Uterus (tissue), 4 donors: Measurements from ENCODE around the gene COPE. TPM values are rescaled to one million over a fixed set of nuclear protein-coding genes. Genes with fewer than 3 reads are reported as not detected.
A peak's percentile ranks its signal among the peaks of the same experiment; 100 is the strongest.

Experiments
- DNase-seq, 2 donors: peaks; one replicate each; pipeline ENCODE4 v3.0.0-alpha.2; 2019 to 2020
- H3K27ac ChIP-seq, 2 donors: fragments of 200-600 bp; sonication (generic); 1 replicate in 1 of 2; 2 replicates in 1 of 2; pipeline ENCODE4 v1.5.1; 2016 to 2018
- H3K27me3 ChIP-seq, 2 donors: fragments of 200-600 bp; sonication (generic); one replicate each; pipeline ENCODE4 v1.5.1; 2018 to 2019; ENCODE audit warnings: control low read depth in 1 of 2
- H3K36me3 ChIP-seq, 2 donors: fragments of 200-600 bp; sonication (generic); one replicate each; pipeline ENCODE4 v1.5.1; 2019; ENCODE audit warnings: control low read depth in 1 of 2
- H3K4me1 ChIP-seq, 2 donors: fragments of 200-600 bp; sonication (generic); one replicate each; pipeline ENCODE4 v1.5.1; 2018 to 2019; ENCODE audit warnings: control low read depth in 1 of 2
- H3K4me3 ChIP-seq, 2 donors: fragments of 200-600 bp; sonication (generic); 1 replicate in 1 of 2; 2 replicates in 1 of 2; pipeline ENCODE4 v1.5.1; 2018 to 2019; ENCODE audit warnings: mild to moderate bottlenecking in 1 of 2
- H3K9me3 ChIP-seq, 2 donors: fragments of 200-600 bp; sonication (generic); one replicate each; pipeline ENCODE4 v1.5.1; 2019; ENCODE audit warnings: control low read depth in 1 of 2
- CTCF ChIP-seq, 4 experiments: fragments of 200-600 bp in 2 of 4; fragments of 450-650 bp in 2 of 4; sonication (generic) in 2 of 4; IDR thresholded peaks; one replicate each; pipeline ENCODE4 v1.5.1; 2016 to 2019; ENCODE audit warnings: antibody characterized with exemption in 4 of 4, mild to moderate bottlenecking in 2 of 4, moderate library complexity in 1 of 4
- POLR2A ChIP-seq, 2 donors: fragments of 450-650 bp; IDR thresholded peaks; one replicate each; pipeline ENCODE4 v1.6.1; 2016; ENCODE audit warnings: antibody characterized with exemption in 2 of 2, mild to moderate bottlenecking in 1 of 2, moderate library complexity in 1 of 2
- intact Hi-C: fragments of 100-400 bp; cut with DNase I; formaldehyde crosslinking; loops from one replicate; pipeline ENCODE4 v1.15.1; 2023; ENCODE audit warnings: low total_unique reads
- total RNA-seq, 4 donors: library from RNA; depleted of rRNA in 3 of 4; stranded (reverse); fragments of >200 nt in 3 of 4; gene quantifications; one replicate each; pipeline versions ENCODE4 v1.1.0 to v1.2.4, GENCODE V29; 2014 to 2023
- donor health status: DM: yes; HTN: yes; CAD: no.

The COPE gene
- total RNA-seq, 4 donors from 2014 or later = 93.7 to 190 (median 134) TPM

GRCh38 chr19:18946335-18946734, 27.1 kb upstream of the COPE start:
- intact Hi-C loops = no loop called here
- DNase-seq = no peak
- H3K4me3 ChIP-seq = no peak overlapping the region

GRCh38 chr19:18945297-18945696, 26.1 kb upstream of the COPE start:
- no peak overlapping the region for H3K27ac ChIP-seq
- no peaks in the 10 kb centered on the region for H3K9me3 ChIP-seq
- H3K36me3 ChIP-seq = no peaks in the 10 kb centered on the region
- TF ChIP-seq CTCF (IDR thresholded peaks at IDR 0.05) = no peak
- TF ChIP-seq POLR2A (IDR thresholded peaks at IDR 0.05) = no peak
- intact Hi-C loops = no loop called here
- no peak overlapping the region for H3K4me3 ChIP-seq
- no peak for DNase-seq
- no peaks in the 10 kb centered on the region for H3K27me3 ChIP-seq
- H3K4me1 ChIP-seq = no peaks in the 10 kb centered on the region

More at GRCh38 chr19:18946335-18946734, 27.1 kb upstream of the COPE start:
- Histone ChIP-seq H3K27me3 (no peaks in the 10 kb centered on the region), H3K36me3 (no peaks in the 10 kb centered on the region), H3K4me1 (no peaks in the 10 kb centered on the region), H3K27ac (no peak overlapping the region), H3K9me3 (no peaks in the 10 kb centered on the region)
- TF ChIP-seq CTCF (IDR thresholded peaks at IDR 0.05) = no peak
- no peak for TF ChIP-seq POLR2A (IDR thresholded peaks at IDR 0.05)

GRCh38 chr19:18943465-18943864, 24.3 kb upstream of the COPE start:
- Histone ChIP-seq H3K9me3 (no peaks in the 10 kb centered on the region), H3K27me3 (no peaks in the 10 kb centered on the region), H3K27ac (no peak overlapping the region), H3K36me3 (no peaks in the 10 kb centered on the region), H3K4me1 (peaks cover 0 to 7% of the 10 kb centered on the region in 2 donors), H3K4me3 (no peak overlapping the region)
- no peak for DNase-seq
- intact Hi-C loops = no loop called here
- TF ChIP-seq CTCF (IDR thresholded peaks at IDR 0.05) (no peak), POLR2A (IDR thresholded peaks at IDR 0.05) (no peak)

GRCh38 chr19:18942692-18943091, 23.5 kb upstream of the COPE start:
- TF ChIP-seq POLR2A (IDR thresholded peaks at IDR 0.05) (no peak), CTCF (IDR thresholded peaks at IDR 0.05) (no peak)
- Histone ChIP-seq H3K36me3 (no peaks in the 10 kb centered on the region), H3K4me3 (no peak overlapping the region), H3K9me3 (no peaks in the 10 kb centered on the region), H3K27ac (no peak overlapping the region), H3K4me1 (peaks cover 0 to 7% of the 10 kb centered on the region in 2 donors), H3K27me3 (no peaks in the 10 kb centered on the region)
- DNase-seq = no peak
- intact Hi-C loops = no loop called here

- Histone ChIP-seq H3K4me3 (no peak overlapping the region), H3K36me3 (no peaks in the 10 kb centered on the region), H3K27me3 (no peaks in the 10 kb centered on the region), H3K4me1 (peaks cover 0 to 7% of the 10 kb centered on the region in 2 donors), H3K27ac (peak overlapping the region in 1 of 2 donors; percentile 76), H3K9me3 (no peaks in the 10 kb centered on the region)
- TF ChIP-seq POLR2A (IDR thresholded peaks at IDR 0.05) (no peak), CTCF (IDR thresholded peaks at IDR 0.05) (no peak)
- DNase-seq = peak in 1 of 2 donors; percentile 32
- intact Hi-C loops = no loop called here
These were observed 22.6 kb upstream of the COPE start for GRCh38 chr19:18941628-18942354.
